ENCODE measurements around the gene CCDC39. TPM values are rescaled to one million over a fixed set of nuclear protein-coding genes. Genes with fewer than 3 reads are reported as not detected.

Gene CCDC39
- total RNA-seq, 6 experiments from 2014 or later: not detected

DNA sequence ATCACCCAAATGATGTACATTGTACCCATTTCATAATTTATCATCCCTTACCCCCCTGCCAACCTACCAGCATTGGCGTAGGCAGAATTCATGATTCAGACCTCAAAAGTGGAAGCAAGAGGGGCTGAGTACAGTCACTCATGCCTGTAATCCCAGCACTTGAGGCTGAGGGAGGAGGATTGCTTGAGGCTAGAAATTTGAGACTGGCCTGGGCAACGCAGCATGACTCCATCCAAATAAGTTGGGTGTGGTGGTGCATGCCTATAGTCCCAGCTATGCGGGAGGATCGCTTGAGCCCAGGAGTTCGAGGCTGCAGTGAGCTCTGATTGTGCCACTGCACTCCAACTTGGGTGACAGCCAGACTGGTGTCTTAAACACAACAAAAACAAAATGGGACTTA is 66.9 kb downstream of the CCDC39 start:
- Mint-ChIP-seq H3K27ac (no peak overlapping the region), H3K4me3 (no peak overlapping the region), H3K27me3 (ENCODE audit: insufficient read depth) (no peaks in the 10 kb centered on the region), H3K36me3 (ENCODE audit: low read depth) (peaks cover 32% of the 10 kb centered on the region), H3K9me3 (no peaks in the 10 kb centered on the region), H3K4me1 (ENCODE audit: low read depth) (peaks cover 11% of the 10 kb centered on the region)
- TF ChIP-seq, protein P1, sequence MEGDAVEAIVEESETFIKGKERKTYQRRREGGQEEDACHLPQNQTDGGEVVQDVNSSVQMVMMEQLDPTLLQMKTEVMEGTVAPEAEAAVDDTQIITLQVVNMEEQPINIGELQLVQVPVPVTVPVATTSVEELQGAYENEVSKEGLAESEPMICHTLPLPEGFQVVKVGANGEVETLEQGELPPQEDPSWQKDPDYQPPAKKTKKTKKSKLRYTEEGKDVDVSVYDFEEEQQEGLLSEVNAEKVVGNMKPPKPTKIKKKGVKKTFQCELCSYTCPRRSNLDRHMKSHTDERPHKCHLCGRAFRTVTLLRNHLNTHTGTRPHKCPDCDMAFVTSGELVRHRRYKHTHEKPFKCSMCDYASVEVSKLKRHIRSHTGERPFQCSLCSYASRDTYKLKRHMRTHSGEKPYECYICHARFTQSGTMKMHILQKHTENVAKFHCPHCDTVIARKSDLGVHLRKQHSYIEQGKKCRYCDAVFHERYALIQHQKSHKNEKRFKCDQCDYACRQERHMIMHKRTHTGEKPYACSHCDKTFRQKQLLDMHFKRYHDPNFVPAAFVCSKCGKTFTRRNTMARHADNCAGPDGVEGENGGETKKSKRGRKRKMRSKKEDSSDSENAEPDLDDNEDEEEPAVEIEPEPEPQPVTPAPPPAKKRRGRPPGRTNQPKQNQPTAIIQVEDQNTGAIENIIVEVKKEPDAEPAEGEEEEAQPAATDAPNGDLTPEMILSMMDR (IDR thresholded peaks at IDR 0.05): no peak
- DNase-seq: no peak

DNA sequence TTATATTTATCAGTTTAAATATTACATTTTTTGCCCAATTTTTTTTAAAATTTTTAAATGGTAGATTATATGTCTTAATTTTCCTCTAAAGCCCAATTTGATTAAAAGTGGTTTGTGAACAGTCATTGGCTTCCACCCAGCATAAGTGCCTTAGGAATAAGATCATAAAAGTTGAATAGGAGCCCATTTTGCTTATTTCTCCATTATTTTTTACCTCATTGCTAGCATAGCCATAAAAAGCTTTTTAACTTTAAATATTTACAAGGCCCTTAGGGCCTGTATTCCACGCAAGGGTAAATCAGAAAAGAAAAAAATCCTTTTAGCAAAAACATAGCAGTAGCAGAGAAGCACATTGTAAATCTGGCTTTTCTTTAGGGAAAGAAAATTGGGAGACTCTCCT is 68.3 kb downstream of the CCDC39 start:
- DNase-seq: no peak
- H3K9me3 Mint-ChIP-seq: no peaks in the 10 kb centered on the region
- peaks cover 11% of the 10 kb centered on the region for H3K4me1 Mint-ChIP-seq (ENCODE audit: low read depth)
- H3K4me3 Mint-ChIP-seq: no peak overlapping the region
- no peaks in the 10 kb centered on the region for H3K27me3 Mint-ChIP-seq (ENCODE audit: insufficient read depth)
- TF ChIP-seq, protein P1 (IDR thresholded peaks at IDR 0.05): no peak
- peaks cover 42% of the 10 kb centered on the region for H3K36me3 Mint-ChIP-seq (ENCODE audit: low read depth)
- H3K27ac Mint-ChIP-seq: no peak overlapping the region

DNA sequence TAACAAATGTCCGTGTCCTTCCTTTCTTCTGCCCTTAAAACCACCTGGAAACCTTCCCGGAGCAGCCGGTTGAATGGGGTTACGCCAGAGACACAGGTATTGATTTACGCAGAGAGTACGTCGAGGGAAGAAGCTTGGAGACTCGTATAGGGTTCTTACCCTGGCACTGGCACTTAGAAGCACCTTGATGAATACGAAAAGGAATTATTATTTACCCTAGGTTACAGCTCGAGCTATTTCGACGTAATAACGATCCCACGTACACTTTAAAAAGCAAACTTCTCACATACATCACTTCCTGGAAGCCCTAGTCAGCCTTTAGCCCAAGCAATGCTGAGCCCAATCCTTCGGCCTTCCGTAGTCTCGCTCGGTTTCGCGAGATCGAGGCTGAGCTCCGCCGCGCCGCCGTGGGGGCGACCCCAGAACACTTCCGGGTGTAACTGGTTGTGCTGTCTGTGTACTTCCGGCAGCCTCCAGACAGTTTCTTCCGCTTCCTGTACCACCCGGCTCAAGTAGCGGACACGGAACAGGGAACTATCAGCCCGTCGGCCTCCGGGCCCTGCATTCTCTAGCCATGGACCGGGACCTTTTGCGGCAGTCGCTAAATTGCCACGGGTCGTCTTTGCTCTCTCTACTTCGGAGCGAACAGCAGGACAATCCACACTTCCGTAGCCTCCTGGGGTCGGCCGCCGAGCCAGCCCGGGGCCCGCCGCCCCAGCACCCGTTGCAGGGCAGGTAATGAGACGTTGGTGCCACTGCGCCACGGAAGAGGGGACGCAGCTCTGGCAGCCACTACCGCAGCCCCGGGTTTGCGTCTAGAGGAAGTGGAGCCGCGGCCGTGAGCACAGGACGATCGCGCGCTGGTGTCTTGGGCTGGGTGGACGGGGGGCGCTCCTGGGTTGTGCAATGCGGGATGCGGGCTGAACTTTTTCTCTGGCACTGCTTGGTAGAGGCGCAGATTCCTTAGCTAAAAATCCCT is 77.3 kb downstream of the CCDC39 start, which contains the start of gene TTC14:
TTC14 (plus strand) TSS at position 476 of the 979 bp plus-strand sequence; CDS start at position 575, 99 bp downstream.
- Mint-ChIP-seq H3K4me1 (ENCODE audit: low read depth) (peaks cover 26% of the 10 kb centered on the region), H3K27me3 (ENCODE audit: insufficient read depth) (no peaks in the 10 kb centered on the region; the same call in 1 of the 2 replicates), H3K36me3 (ENCODE audit: low read depth) (peaks cover 39% of the 10 kb centered on the region), H3K27ac (peak within 1 kb of the TSS; percentile 91), H3K9me3 (no peaks in the 10 kb centered on the region; the same call in 1 of the 2 replicates), H3K4me3 (peak within 1 kb of the TSS; percentile 100)
- TF ChIP-seq, protein P1 (IDR thresholded peaks at IDR 0.05): peak; percentile 27
- peak; percentile 94 for DNase-seq

DNA sequence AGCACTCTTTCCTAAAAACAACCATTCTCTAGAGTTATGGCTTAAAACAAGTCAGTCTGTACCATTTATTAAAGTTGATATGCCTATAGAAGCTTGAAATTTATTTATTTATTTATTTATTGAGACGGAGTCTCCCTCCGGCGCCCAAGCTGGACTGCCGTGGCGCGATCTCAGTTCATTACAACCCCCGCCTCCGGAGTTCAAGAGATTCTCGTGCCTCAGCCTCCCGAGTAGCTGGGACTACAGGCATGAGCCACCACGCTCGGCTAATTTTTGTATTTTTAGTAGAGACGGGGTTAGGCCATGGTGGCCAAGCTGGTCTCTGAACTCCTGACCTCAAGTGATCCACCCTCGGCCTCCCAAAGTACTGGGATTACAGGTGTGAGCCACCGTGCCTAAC is 78.8 kb downstream of the CCDC39 start:
- no peak for DNase-seq
- TF ChIP-seq, protein P1 (IDR thresholded peaks at IDR 0.05): no peak
- Mint-ChIP-seq H3K27ac (no peak overlapping the region), H3K36me3 (ENCODE audit: low read depth) (peaks cover 26% of the 10 kb centered on the region), H3K9me3 (no peaks in the 10 kb centered on the region; the same call in 1 of the 2 replicates), H3K4me3 (peak overlapping the region; percentile 100; the same call in 1 of the 2 replicates), H3K27me3 (ENCODE audit: insufficient read depth) (no peaks in the 10 kb centered on the region; the same call in 1 of the 2 replicates), H3K4me1 (ENCODE audit: low read depth) (peaks cover 27% of the 10 kb centered on the region)

DNA sequence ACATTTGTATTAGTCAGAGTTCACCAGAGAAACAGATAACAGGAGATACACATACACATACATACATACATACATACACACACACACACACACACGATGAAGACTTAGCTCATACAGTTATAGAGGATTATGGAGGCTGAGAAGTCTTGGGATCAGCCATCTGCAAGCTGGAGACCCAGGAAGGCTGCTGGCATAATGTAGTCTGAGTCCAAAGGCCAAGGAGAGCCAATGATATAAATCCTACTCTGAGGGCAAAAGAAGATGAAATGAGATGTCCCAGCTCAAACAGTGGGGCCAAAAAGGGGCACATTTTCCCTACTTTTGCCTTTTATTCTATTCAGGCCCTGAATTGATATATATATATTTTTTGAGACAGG is 83.7 kb downstream of the CCDC39 start:
- H3K4me1 Mint-ChIP-seq (ENCODE audit: low read depth): peaks cover 19% of the 10 kb centered on the region
- H3K4me3 Mint-ChIP-seq: no peak overlapping the region
- DNase-seq: no peak
- H3K27ac Mint-ChIP-seq: peak overlapping the region; percentile 22; the same call in 1 of the 2 replicates
- H3K27me3 Mint-ChIP-seq (ENCODE audit: insufficient read depth): no peaks in the 10 kb centered on the region
- no peaks in the 10 kb centered on the region for H3K36me3 Mint-ChIP-seq (ENCODE audit: low read depth)
- TF ChIP-seq, protein P1 (IDR thresholded peaks at IDR 0.05): no peak
- H3K9me3 Mint-ChIP-seq: no peaks in the 10 kb centered on the region

Measured in HFFc6 (cell line).